Spleen (tissue), 11 donors: ENCODE measurements around the gene NOL9. TPM values are rescaled to one million over a fixed set of nuclear protein-coding genes. Genes with fewer than 3 reads are reported as not detected.

ENCODE experiments used
- DNase-seq: peaks from one replicate; pipeline ENCODE4 v3.0.0-alpha.2; 2020
- H3K27ac ChIP-seq, 8 donors: fragments of 200-600 bp; sonication (generic) in 7 of 8; 1 replicate in 4 of 8; 2 replicates in 4 of 8; pipeline versions ENCODE4 v1.5.0 to v1.8.0; 2016 to 2021; ENCODE audit warnings: inconsistent platforms in 4 of 8, mild to moderate bottlenecking in 4 of 8, moderate library complexity in 1 of 8
- H3K27me3 ChIP-seq, 7 donors: fragments of 200-600 bp; sonication (generic) in 6 of 7; replicated peaks in 1 of 7; 1 replicate in 4 of 7; 2 replicates in 3 of 7; pipeline versions ENCODE4 v1.5.0 to v1.8.0; 2016 to 2021; ENCODE audit warnings: inconsistent platforms in 3 of 7, mild to moderate bottlenecking in 1 of 7
- H3K36me3 ChIP-seq, 6 donors: fragments of 200-600 bp; sonication (generic) in 5 of 6; 1 replicate in 4 of 6; 2 replicates in 2 of 6; pipeline versions ENCODE4 v1.5.0 to v1.8.0; 2016 to 2021; ENCODE audit warnings: inconsistent platforms in 2 of 6
- H3K4me1 ChIP-seq, 6 donors: fragments of 200-600 bp; sonication (generic) in 5 of 6; 1 replicate in 3 of 6; 2 replicates in 3 of 6; pipeline versions ENCODE4 v1.5.0 to v1.8.0; 2016 to 2021; ENCODE audit warnings: inconsistent platforms in 3 of 6
- H3K4me3 ChIP-seq, 8 donors: fragments of 200-600 bp; sonication (generic) in 7 of 8; 1 replicate in 4 of 8; 2 replicates in 4 of 8; pipeline versions ENCODE4 v1.5.0 to v1.8.0; 2016 to 2021; ENCODE audit warnings: inconsistent platforms in 4 of 8, mild to moderate bottlenecking in 4 of 8, moderate library complexity in 2 of 8
- H3K9me3 ChIP-seq, 8 donors: fragments of 200-600 bp; sonication (generic) in 7 of 8; 1 replicate in 4 of 8; 2 replicates in 4 of 8; pipeline versions ENCODE4 v1.5.0 to v1.8.0; 2016 to 2021; ENCODE audit warnings: inconsistent platforms in 4 of 8
- POLR2A ChIP-seq, 3 donors: fragments of 450-650 bp; IDR thresholded peaks; one replicate each; pipeline ENCODE4 v1.5.1; 2017; ENCODE audit warnings: antibody characterized with exemption in 3 of 3, mild to moderate bottlenecking in 1 of 3
- POLR2AphosphoS5 ChIP-seq, 3 donors: sonication (generic); formaldehyde crosslinking; IDR thresholded peaks; one replicate each; pipeline ENCODE4 v1.5.1; 2017; ENCODE audit warnings: antibody characterized with exemption in 3 of 3
- WGBS, 5 donors: extraction: QIAGEN DNeasy Blood & Tissue Kit in 3 of 5; methylation state at CpG; one replicate each; pipeline versions ENCODE4 v1.1.5 to v1.1.7; 2013 to 2018; 5-methylcytosine and 5-hydroxymethylcytosine counted together
- intact Hi-C: fragments of 100-400 bp; cut with DNase I; formaldehyde crosslinking; loops from one replicate; pipeline ENCODE4 v1.15.0; 2023; ENCODE audit warnings: low total_unique reads
- polyA plus RNA-seq, 3 donors: library from polyadenylated mRNA; stranded (reverse); fragments of 200-250 nt; gene quantifications; one replicate each; pipeline ENCODE4 v1.2.1, GENCODE V29; 2013
- total RNA-seq, 7 donors: library from RNA; depleted of rRNA in 3 of 7; stranded (reverse); fragments of >200 nt in 3 of 7; fragmentation: NEBNext Ultra II Directional in 4 of 7; extraction: Animal tissue kit (Norgen Biotek cat#: 25700) in 4 of 7; gene quantifications; one replicate each; pipeline versions ENCODE4 v1.1.0 to v1.2.1, GENCODE V29; 2016 to 2021
- TF ChIP-seq, protein P1 (sequence below), 11 experiments: fragments of 200-600 bp in 7 of 11; fragments of 450-650 bp in 4 of 11; sonication (generic) in 4 of 11; IDR thresholded peaks in 8 of 11; conservative IDR thresholded peaks in 3 of 11; 1 replicate in 7 of 11; 2 replicates in 4 of 11; pipeline versions ENCODE4 v1.4.0 to v1.8.0; 2016 to 2021; ENCODE audit warnings: antibody characterized with exemption in 11 of 11, inconsistent platforms in 4 of 11, mild to moderate bottlenecking in 1 of 11
- donor health status: healthy with polysubstance abuse.
- donor health status: DM: no; HTN: no; CAD: no; lungs with moderate emphysema.
- donor health status: DM: no; HTN: no; CAD: no.
- donor health status: Bipolar disorder and iron deficiency.
- donor health status: healthy.
- donor health status: DM: no; HTN: no; CAD: no.
- donor health status: DM: yes; HTN: yes; CAD: no.

Gene NOL9
- total and polyA plus RNA-seq, 10 donors = 4.2 to 55.2 (median 41.2) TPM

DNA sequence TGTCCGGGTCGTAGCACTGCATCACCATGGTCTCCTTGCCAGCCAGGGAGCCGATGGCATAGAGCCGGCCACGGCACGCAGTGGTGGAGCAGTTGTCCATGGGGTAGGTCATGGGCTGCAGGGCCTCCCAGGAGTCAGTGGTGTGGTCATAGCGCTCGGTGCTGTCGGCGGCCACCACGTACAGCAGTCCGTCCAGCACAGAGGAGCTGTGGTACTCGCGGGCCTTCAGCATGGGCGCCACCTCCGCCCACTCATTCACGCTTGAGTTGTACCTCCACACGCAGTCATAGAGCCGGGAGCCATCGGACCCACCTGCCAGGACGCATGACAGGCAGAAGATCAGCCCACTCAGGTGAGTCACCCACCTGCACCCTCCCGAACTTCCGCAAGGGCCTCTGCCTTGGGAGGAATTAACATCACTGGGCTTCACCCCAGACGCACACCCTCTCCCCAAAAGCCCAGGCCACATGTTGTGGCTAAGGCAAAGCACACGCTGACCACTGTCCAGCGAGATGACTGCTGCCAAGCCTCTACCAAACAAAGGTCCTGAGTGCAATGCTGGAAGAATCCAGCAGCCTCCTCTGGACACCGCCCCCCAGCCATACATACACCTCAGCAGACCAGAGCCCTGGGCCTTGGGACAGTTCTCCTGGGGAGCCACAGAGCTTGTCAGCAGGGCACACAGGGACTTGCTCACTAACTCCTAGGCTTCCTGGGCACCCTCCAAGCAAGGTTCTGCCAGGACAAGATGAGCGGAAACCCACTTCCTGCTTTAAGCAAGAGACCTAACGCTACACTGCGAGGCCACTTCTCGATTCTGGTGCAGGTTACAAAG is 45.0 kb upstream of the NOL9 start:
- peaks cover 4 to 52% (median 45%) of the 10 kb centered on the region in 6 donors for H3K36me3 ChIP-seq
- WGBS, 5 donors = 59 to 66% (median 63%) methylated on average over 16 to 31 of the region's 31 CpGs
- H3K27ac ChIP-seq = peak overlapping the region; percentile 51 to 99 (median 98)

DNA sequence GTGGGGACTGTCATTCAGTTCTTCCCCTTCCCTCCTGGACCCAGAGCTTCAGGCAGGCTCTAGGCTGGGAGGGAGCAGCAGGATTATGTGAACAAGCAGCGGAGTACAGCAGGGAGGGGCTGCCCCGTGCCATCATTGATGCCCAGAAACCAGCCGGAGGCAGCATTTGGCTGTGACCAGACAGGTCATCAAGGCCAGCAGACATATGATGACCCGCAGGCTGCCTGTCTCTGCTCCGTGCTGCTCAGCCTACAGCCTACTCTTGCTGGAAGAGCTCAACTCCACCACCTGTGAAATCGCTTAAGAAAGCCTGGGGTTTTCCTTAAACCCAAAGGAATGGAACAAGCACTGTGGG is 43.4 kb upstream of the NOL9 start:
- Histone ChIP-seq H3K9me3 (no peaks in the 10 kb centered on the region), H3K27ac (peak overlapping the region in 1 of 8 donors; percentile 99), H3K27me3 (no peaks in the 10 kb centered on the region), H3K4me1 (peaks cover 20 to 93% (median 64%) of the 10 kb centered on the region in 6 donors), H3K4me3 (peak overlapping the region in 1 of 8 donors; percentile 100), H3K36me3 (peaks cover 4 to 68% (median 61%) of the 10 kb centered on the region in 6 donors)
- DNase-seq = no peak
- intact Hi-C loops = no loop called here
- 89 to 94% (median 91%) methylated on average over 4 to 6 of the region's 6 CpGs for WGBS, 5 donors
- TF ChIP-seq POLR2AphosphoS5 (IDR thresholded peaks at IDR 0.05) (no peak), POLR2A (IDR thresholded peaks at IDR 0.05) (no peak)
- TF ChIP-seq, protein P1, sequence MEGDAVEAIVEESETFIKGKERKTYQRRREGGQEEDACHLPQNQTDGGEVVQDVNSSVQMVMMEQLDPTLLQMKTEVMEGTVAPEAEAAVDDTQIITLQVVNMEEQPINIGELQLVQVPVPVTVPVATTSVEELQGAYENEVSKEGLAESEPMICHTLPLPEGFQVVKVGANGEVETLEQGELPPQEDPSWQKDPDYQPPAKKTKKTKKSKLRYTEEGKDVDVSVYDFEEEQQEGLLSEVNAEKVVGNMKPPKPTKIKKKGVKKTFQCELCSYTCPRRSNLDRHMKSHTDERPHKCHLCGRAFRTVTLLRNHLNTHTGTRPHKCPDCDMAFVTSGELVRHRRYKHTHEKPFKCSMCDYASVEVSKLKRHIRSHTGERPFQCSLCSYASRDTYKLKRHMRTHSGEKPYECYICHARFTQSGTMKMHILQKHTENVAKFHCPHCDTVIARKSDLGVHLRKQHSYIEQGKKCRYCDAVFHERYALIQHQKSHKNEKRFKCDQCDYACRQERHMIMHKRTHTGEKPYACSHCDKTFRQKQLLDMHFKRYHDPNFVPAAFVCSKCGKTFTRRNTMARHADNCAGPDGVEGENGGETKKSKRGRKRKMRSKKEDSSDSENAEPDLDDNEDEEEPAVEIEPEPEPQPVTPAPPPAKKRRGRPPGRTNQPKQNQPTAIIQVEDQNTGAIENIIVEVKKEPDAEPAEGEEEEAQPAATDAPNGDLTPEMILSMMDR (IDR thresholded peaks at IDR 0.05 in 8 of 11, conservative IDR thresholded peaks at IDR 0.05 in 3 of 11) = no peak

More for the DNA sequence above, 45.0 kb upstream of the NOL9 start:
- Histone ChIP-seq H3K9me3 (no peaks in the 10 kb centered on the region), H3K4me1 (peaks cover 26 to 91% (median 67%) of the 10 kb centered on the region in 6 donors), H3K4me3 (peak overlapping the region; percentile 90 to 100 (median 99)), H3K27me3 (no peaks in the 10 kb centered on the region)
- TF ChIP-seq, protein P1 (IDR thresholded peaks at IDR 0.05 in 8 of 11, conservative IDR thresholded peaks at IDR 0.05 in 3 of 11) = no peak
- peak in 2 of 3 donors; percentile 22 to 76 for TF ChIP-seq POLR2AphosphoS5 (IDR thresholded peaks at IDR 0.05)
- no peak for TF ChIP-seq POLR2A (IDR thresholded peaks at IDR 0.05)
- intact Hi-C loops = no loop called here
- DNase-seq = peak; percentile 87

DNA sequence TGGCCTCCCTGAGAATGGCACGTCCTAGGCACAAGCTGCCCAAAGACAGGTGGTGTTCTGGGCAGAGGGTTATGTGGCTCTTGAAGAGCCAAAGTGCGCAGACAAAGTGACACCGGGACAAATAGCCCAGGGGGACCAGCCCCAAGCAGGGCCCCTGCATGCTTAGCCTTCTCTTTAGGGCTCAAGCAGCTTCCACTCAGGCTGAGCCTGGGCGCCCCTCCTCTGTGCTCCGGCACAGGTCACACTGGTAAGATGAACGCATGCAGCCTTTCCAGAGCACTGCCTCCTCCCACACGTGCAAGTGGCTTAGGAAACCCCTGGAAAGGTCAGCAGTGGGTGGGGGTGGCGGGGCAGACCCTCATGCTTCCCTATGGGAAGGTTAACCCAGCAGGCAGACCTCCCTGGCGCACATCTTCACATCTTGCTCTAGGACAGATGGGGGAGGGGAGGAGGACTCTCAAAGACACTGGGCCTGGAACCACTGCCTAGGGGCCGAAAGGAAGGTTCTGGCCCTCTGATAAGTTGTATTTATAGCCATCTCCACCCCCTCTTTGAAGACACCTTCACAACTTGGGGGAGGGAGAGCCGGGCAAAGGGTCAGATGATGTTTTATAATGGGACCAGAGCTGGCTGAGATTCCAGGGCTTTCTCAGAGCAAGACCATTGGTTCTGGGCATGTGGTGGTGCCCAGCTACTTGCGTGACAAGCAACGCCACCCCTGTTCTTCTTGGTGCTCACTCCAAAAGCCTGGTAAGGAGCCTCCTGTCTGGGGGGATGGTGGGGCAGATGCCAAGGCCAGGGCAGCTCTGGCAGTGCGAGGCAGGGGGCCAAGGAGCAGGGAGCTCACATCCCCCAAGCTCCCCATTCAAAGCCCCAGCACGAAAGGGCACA is 42.8 kb upstream of the NOL9 start:
- peaks cover 20 to 96% (median 70%) of the 10 kb centered on the region in 6 donors for H3K4me1 ChIP-seq
- peak overlapping the region in 1 of 8 donors; percentile 99 for H3K27ac ChIP-seq
- WGBS, 5 donors = 85 to 90% (median 87%) methylated on average over 12 to 15 of the region's 15 CpGs
- no peaks in the 10 kb centered on the region for H3K9me3 ChIP-seq
- intact Hi-C loops = no loop called here
- TF ChIP-seq POLR2A (IDR thresholded peaks at IDR 0.05) = no peak
- peak in 1 of 3 donors; percentile 29 for TF ChIP-seq POLR2AphosphoS5 (IDR thresholded peaks at IDR 0.05)
- H3K27me3 ChIP-seq = no peaks in the 10 kb centered on the region
- peak overlapping the region in 1 of 8 donors; percentile 100 for H3K4me3 ChIP-seq
- H3K36me3 ChIP-seq = peaks cover 4 to 74% (median 66%) of the 10 kb centered on the region in 6 donors
- DNase-seq = no peak

DNA sequence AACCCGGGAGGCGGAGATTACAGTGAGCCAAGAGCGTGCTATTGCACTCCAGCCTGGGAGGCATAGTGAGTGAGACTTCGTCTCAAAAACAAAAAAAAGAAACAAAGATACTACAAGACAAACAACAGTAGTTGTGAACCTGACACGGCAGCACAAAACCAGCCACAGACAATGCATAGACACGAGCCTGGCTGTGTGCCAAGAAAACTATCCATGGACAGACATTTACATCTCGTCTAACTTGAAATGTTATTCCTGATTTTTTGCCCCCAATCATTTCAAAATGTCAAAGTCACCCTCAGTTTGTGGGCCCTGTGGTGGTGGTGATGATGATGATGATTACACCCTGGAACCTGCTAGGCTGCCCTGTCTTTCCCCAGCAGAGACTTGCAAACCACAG is 42.0 kb upstream of the NOL9 start:
- intact Hi-C loops = no loop called here
- H3K4me1 ChIP-seq = peaks cover 20 to 100% (median 75%) of the 10 kb centered on the region in 6 donors

More for the DNA sequence above, 42.0 kb upstream of the NOL9 start:
- H3K36me3 ChIP-seq = peaks cover 4 to 82% (median 69%) of the 10 kb centered on the region in 6 donors
- no peak overlapping the region for H3K4me3 ChIP-seq
- WGBS, 5 donors = 72 to 84% (median 80%) methylated on average over 7 of the region's 7 CpGs
- no peak for DNase-seq
- TF ChIP-seq POLR2AphosphoS5 (IDR thresholded peaks at IDR 0.05) (no peak), POLR2A (IDR thresholded peaks at IDR 0.05) (no peak)
- TF ChIP-seq, protein P1 (IDR thresholded peaks at IDR 0.05 in 8 of 11, conservative IDR thresholded peaks at IDR 0.05 in 3 of 11) = no peak
- H3K27ac ChIP-seq = no peak overlapping the region
- no peaks in the 10 kb centered on the region for H3K9me3 ChIP-seq
- no peaks in the 10 kb centered on the region for H3K27me3 ChIP-seq
